BE2C (cell line): ENCODE measurements around the gene NDUFS7.
"Not testable (repeated sequence)": the region's sequence is repeated elsewhere in the genome, so short reads cannot be mapped to it uniquely, and the experiment has no call there.

Source experiments
- DNase-seq: peaks from one replicate; pipeline ENCODE4 v3.0.0-alpha.2; 2020
- H3K27me3 ChIP-seq: fragments of 250-450 bp; sonication (Bioruptor Pico); 2 replicates; pipeline ENCODE4 v1.5.1; 2020; ENCODE audit warnings: mild to moderate bottlenecking
- H3K36me3 ChIP-seq: fragments of 250-450 bp; sonication (Bioruptor Pico); 2 replicates; pipeline ENCODE4 v1.5.1; 2020; ENCODE audit warnings: mild to moderate bottlenecking
- H3K4me1 ChIP-seq: fragments of 250-450 bp; sonication (Bioruptor Pico); 2 replicates; pipeline ENCODE4 v1.5.1; 2020
- H3K4me3 ChIP-seq: 2 replicates; pipeline ENCODE4 v1.5.1; 2011; ENCODE audit warnings: low read depth, low read length
- H3K9me3 ChIP-seq: fragments of 250-450 bp; sonication (Bioruptor Pico); 2 replicates; pipeline ENCODE4 v1.5.1; 2020
- TF ChIP-seq, protein P1 (sequence below): IDR thresholded peaks from 2 replicates; pipeline ENCODE4 v1.5.1; 2012; ENCODE audit warnings: mild to moderate bottlenecking, low read depth, low read length

The NDUFS7 gene

DNA sequence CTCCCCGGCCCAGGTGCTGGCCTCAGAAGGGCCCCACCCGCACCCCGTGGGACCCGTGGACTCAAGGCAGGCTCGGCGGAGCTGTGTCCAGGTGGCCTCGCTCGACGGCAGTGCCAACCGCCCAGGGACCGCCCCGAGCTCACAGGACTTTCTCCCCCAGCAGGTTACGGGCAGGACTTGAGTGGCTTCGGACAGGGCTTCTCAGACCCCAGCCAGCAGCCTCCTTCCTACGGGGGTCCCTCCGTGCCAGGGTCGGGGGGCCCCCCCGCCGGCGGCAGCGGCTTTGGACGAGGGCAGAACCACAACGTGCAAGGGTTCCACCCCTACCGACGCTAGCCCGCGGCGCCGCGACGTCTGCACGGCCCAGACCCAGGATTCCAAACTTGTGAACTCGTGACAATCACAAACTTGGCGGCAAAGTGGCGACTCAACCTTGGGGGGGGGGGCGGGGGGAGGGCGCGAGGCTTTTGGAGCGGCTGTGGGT is 50.9 kb downstream of the NDUFS7 start:
- no peak overlapping the region for H3K4me3 ChIP-seq
- peaks cover 3% of the 10 kb centered on the region for H3K4me1 ChIP-seq
- no peaks in the 10 kb centered on the region for H3K9me3 ChIP-seq

DNA sequence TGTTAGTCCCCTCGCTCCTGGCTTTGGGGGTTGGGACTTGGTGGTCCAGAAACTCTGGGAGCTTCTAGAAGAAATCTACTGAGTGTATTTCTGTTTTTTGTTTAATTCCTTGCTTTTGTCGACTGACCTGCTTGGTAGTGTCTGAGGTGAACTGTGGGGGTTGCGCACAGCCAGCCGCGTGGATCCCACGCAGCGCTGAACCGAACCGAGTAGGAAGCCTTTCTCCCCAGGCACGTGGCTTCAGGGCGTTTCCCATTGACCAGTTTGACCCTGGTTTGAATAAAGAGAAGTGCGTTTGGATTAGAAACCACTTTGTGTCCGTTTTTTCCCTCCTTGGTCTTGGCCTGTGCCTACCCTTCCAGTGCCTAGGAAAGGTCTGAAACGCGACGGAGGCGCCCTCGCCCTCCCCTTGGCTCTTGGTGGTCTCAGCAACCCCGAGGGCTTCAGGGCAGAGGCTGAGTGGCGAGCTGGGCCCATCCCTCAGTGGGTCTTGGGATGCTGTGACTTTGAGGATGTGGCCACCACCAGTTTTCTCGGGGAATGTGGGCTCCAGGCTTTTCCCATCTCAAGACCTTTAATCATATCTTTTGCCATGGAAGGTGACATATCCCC is 51.8 kb downstream of the NDUFS7 start:
- Histone ChIP-seq H3K36me3 (peaks cover 65% of the 10 kb centered on the region), H3K9me3 (no peaks in the 10 kb centered on the region), H3K4me1 (peaks cover 3% of the 10 kb centered on the region), H3K27me3 (no peaks in the 10 kb centered on the region), H3K4me3 (no peak overlapping the region)
- TF ChIP-seq, protein P1, sequence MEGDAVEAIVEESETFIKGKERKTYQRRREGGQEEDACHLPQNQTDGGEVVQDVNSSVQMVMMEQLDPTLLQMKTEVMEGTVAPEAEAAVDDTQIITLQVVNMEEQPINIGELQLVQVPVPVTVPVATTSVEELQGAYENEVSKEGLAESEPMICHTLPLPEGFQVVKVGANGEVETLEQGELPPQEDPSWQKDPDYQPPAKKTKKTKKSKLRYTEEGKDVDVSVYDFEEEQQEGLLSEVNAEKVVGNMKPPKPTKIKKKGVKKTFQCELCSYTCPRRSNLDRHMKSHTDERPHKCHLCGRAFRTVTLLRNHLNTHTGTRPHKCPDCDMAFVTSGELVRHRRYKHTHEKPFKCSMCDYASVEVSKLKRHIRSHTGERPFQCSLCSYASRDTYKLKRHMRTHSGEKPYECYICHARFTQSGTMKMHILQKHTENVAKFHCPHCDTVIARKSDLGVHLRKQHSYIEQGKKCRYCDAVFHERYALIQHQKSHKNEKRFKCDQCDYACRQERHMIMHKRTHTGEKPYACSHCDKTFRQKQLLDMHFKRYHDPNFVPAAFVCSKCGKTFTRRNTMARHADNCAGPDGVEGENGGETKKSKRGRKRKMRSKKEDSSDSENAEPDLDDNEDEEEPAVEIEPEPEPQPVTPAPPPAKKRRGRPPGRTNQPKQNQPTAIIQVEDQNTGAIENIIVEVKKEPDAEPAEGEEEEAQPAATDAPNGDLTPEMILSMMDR: no peak
- DNase-seq: no peak

More for the DNA sequence above, 50.9 kb downstream of the NDUFS7 start:
- TF ChIP-seq, protein P1: no peak
- no peak for DNase-seq
- Histone ChIP-seq H3K36me3 (peaks cover 65% of the 10 kb centered on the region), H3K27me3 (no peaks in the 10 kb centered on the region)

DNA sequence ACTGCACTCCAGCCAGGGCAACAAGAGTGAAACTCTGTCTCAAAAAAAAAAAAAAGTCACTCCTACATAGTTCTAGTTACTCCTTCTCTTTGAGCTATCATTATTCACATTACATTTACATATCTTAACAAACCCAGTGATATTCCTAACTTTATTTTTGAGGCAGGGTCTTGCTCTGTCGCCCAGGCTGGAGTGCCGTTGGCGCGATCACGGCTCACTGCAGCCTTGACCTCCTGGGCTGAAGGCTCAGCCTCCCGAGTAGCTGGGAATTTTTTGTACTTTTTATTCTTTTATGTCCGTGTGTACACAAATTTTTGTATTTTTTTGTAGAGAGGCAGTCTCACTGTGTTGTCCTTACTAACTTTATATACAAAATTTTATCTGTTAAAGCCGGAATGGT is 53.9 kb downstream of the NDUFS7 start:
- no peak for DNase-seq
- peaks cover 64% of the 10 kb centered on the region for H3K36me3 ChIP-seq
- H3K9me3 ChIP-seq: no peaks in the 10 kb centered on the region
- H3K27me3 ChIP-seq: no peaks in the 10 kb centered on the region
- H3K4me1 ChIP-seq: peaks cover 3% of the 10 kb centered on the region
- no peak overlapping the region for H3K4me3 ChIP-seq
- TF ChIP-seq, protein P1: no peak

DNA sequence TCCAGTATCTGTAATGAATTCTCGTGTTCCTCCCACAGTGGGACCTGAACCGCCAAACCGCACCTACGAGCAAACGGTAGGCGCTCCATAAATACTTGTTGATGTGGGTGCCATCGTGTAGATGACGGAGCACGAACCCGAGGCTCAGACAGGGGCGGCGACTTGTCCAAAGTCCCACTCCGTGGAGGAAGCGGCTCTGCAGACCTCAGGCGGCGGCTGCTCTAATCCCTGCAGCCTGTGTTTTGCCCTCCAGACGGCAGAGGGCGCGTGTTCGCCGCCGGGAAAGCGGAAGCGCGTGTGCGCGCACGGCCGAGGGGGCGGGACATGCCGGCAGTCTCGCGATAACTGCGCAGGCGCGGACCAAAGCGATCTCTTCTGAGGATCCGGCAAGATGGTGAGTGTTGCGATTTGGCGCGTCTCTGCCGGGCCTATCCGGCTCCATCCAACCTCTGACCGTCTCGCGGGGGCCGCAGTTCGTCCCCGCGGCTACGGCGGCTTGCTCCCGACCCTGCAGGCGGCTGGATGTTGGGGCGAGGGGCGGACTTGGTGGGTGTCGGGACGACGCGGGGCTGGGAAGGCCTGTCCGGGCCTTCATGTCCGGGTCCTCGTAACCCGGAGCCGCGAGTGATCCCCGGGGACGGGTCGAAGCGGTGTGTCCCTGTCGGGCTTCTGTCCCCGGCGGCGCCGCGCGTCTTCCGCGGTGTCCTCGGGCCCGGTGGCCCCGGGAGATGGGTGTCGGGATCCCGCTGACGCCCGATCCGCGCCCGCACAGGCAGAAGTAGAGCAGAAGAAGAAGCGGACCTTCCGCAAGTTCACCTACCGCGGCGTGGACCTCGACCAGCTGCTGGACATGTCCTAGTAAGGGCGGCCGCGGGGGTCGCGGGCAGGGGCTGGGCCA is 54.6 kb downstream of the NDUFS7 start, which contains the start of gene RPS15:
RPS15 (plus strand) TSS at position 362 of the 898 bp plus-strand sequence; CDS start at position 392, 30 bp downstream.
- H3K27me3 ChIP-seq: no peaks in the 10 kb centered on the region
- H3K4me1 ChIP-seq: peaks cover 3% of the 10 kb centered on the region
- TF ChIP-seq, protein P1: peak; percentile 84
- peaks cover 59% of the 10 kb centered on the region for H3K36me3 ChIP-seq
- peak within 1 kb of the TSS; percentile 72 for H3K4me3 ChIP-seq
- peak; percentile 95 for DNase-seq
- H3K9me3 ChIP-seq: no peaks in the 10 kb centered on the region

DNA sequence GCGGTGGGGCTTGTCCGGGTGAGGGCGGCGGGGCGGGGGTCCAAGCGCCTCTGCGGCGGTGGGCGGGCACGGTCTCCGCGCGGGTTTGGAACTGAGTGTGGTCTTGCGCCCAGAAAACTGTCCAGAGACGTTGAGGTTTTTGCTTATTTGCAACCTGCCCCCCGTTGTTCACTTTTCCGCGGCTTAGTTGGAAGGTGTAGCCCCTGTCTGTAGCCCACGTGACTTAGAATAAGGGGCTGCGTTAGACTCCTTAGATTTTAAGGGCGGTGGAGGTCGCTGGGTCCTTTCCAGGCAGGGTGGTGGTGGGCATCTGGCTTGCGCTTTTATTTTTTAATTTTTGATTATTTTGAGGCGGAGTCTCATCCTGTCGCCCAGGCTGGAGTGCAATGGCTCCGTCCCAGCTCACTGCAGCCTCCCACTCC is 55.2 kb downstream of the NDUFS7 start:
- H3K4me3 ChIP-seq: peak overlapping the region; percentile 72
- TF ChIP-seq, protein P1: no peak
- H3K4me1 ChIP-seq: peaks cover 3% of the 10 kb centered on the region
- no peaks in the 10 kb centered on the region for H3K9me3 ChIP-seq
- no peak for DNase-seq
- peaks cover 52% of the 10 kb centered on the region for H3K36me3 ChIP-seq
- H3K27me3 ChIP-seq: no peaks in the 10 kb centered on the region

DNA sequence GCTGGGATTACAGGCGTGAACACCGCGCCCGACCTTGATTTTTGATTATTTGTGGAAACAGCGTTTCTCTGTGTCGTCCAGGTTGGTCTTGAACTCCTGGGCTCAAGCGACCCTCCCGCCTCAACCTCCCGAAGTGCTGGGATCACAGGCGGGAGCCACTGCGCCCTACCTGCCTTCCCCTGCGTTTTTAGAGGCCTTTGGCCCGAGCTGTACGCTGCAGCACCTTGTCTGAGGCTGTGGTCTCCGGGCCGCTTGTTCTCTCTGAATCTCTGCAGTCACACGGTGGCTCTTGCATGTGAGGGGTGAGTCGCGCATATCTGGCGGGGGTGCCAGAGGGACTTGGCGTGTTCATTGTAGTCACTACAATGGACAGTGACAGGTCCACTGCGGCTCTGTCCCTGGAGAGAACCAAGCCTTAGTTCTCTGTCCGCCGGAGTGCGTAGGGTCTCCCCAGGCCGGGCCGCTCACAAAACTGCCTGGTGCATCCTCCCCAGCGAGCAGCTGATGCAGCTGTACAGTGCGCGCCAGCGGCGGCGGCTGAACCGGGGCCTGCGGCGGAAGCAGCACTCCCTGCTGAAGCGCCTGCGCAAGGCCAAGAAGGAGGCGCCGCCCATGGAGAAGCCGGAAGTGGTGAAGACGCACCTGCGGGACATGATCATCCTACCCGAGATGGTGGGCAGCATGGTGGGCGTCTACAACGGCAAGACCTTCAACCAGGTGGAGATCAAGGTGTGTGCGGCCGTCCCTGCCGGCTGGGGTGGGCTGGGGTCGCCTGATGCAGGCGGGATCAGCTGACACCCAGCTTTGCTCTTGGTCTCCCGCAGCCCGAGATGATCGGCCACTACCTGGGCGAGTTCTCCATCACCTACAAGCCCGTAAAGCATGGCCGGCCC is 56.1 kb downstream of the NDUFS7 start:
- H3K4me3 ChIP-seq: peak overlapping the region; percentile 72
- peaks cover 45% of the 10 kb centered on the region for H3K36me3 ChIP-seq
- H3K27me3 ChIP-seq, DNase-seq, H3K9me3 ChIP-seq, H3K4me1 ChIP-seq: not testable (repeated sequence)
